ENCODE results near the gene CALHM4. TPM values are rescaled to one million over a fixed set of nuclear protein-coding genes. Genes with fewer than 3 reads are reported as not detected.

The CALHM4 gene
- total RNA-seq, 4 donors from 2014 or later: not detected

DNA sequence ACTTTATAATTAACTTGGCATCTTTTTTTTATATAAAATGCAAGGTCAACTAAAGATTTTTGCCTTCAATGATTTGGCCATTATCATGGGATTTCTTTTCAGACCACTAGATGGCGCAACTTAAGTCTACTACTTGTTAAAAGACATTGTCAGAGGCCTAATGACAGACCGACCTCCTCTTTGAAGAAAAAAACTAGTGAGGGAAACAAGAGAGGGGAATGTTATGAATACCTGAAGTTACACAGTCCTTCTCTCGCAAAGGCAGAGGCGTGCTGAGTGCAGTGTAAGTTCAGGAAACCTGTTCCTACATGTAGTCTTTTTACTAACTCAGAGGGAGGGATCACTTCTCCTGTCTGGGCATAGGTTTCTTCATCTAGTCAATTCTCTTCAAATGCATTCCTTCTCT is 17.3 kb upstream of the CALHM4 start:
- TF ChIP-seq CTCF (IDR thresholded peaks at IDR 0.05): no peak
- DNase-seq (ENCODE audit: low spot score): no peak
- peak; percentile 70 for ATAC-seq (ENCODE audit: low FRiP score)

DNA sequence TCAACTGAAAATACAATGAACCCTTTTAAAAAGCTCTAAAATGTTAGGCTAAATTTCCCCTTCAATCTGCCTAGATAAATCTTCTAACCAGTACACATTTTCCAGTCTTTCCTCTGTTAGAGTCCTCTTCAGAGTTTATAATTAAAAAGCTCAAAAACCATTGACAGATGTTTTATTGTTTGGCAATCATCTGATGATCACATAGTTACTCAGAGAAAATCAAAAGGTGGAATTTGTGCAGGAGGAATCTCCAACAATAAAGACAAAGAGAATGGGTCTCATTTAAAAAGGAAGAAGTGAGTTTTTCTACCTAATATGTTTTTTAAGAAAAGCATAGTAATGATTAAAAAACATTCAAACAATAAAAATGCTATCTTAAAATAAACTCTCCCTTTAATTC is 11.1 kb upstream of the CALHM4 start:
- TF ChIP-seq CTCF (IDR thresholded peaks at IDR 0.05): no peak

DNA sequence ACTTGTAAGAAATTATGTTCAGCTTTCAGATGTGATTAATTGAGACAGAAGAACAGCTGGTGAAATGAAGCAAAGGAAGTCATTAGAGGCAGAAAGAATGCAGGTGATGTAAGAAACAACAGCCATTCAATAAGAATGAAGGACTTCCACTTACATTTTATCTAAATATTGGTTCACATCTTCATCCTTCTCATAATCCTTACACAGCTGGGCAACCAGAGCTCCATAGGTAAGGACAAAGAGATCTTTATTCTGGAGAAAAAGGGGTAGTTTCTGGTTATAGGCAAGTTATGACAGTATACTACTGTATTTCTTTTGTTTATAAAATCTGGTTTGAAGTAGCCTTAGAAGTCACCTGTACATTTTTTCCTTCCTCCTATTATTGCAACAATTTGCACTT is 10.4 kb upstream of the CALHM4 start:
- no peak for TF ChIP-seq CTCF (IDR thresholded peaks at IDR 0.05)
- DNase-seq (ENCODE audit: low spot score) (no peak), ATAC-seq (ENCODE audit: low FRiP score) (no peak)

More for the DNA sequence above, 11.1 kb upstream of the CALHM4 start:
- ATAC-seq (ENCODE audit: low FRiP score) (no peak), DNase-seq (ENCODE audit: low spot score) (no peak)

GRCh38 chr6:116545651-116546050 is 7.9 kb upstream of the CALHM4 start, which contains the start of gene TRAPPC3L:
Gene TRAPPC3L, minus strand, starts transcription at chr6:116545684. Its CDS starts 170 bp downstream, at chr6:116545514.
- DNase-seq (ENCODE audit: low spot score) (no peak), ATAC-seq (ENCODE audit: low FRiP score) (no peak)
- no peak for TF ChIP-seq CTCF (IDR thresholded peaks at IDR 0.05)

DNA sequence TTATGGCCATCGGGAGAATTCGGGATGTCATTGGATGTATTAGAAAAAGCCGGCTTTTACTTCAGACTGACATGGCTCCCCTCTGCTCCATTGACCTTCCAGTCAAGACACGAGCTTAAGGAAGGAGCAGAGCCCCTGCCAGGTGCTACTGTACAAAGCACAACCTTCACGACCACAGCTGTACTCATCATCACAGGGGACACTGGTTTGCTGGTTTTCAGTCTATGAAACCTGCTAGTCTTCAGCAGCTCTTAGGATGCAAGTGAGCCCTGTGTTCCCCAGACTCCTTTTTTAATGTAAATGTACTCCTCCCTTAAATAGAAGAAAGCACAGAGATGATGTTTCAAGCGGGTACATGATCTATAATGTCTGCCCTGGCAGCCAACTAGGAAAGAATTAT is 6.2 kb upstream of the CALHM4 start:
- TF ChIP-seq CTCF (IDR thresholded peaks at IDR 0.05): no peak
- no peak for DNase-seq (ENCODE audit: low spot score)
- no peak for ATAC-seq (ENCODE audit: low FRiP score)

DNA sequence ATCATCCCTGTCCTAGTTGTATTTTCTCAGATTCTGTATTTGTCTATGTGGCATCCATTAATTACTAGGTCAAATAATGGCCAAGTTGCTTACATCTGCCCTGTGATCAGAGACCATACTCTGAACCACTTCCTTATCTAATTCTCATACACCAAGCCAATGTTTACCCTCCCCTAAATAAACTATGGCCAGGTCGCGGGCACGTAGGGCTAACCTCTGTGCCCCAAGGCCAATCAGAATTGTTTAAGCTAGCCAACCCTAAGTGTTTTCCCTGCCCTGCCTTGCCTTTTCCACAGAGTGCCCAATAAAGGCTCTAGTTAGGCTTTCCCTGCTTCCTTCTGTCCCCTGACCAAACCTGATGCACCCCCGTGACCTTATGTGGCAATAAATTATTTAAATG is 2.8 kb upstream of the CALHM4 start:
- ATAC-seq (ENCODE audit: low FRiP score) (no peak), DNase-seq (ENCODE audit: low spot score) (no peak)
- no peak for TF ChIP-seq CTCF (IDR thresholded peaks at IDR 0.05)

GRCh38 chr6:116556065-116556464 is 2.5 kb downstream of the CALHM4 start:
- ATAC-seq (ENCODE audit: low FRiP score) (no peak), DNase-seq (ENCODE audit: low spot score) (no peak)
- no peak for TF ChIP-seq CTCF (IDR thresholded peaks at IDR 0.05)
